GM19025 (cell line): Measurements from ENCODE around the gene HOXC9.
"Not testable (repeated sequence)": the region's sequence is repeated elsewhere in the genome, so short reads cannot be mapped to it uniquely, and the experiment has no call there.

ENCODE experiments used
- ATAC-seq: cut with Tn5 transposase; IDR thresholded peaks from one replicate; pipeline ENCODE4 v1.9.1; 2021; ENCODE audit warnings: mild to moderate bottlenecking, low read depth, moderate library complexity; ENCODE audit not compliant: unreplicated experiment

The HOXC9 gene

GRCh38 chr12:54036620-54037359 lies 36.8 kb downstream of the HOXC9 start:
- no peak for ATAC-seq

GRCh38 chr12:54037360-54038283 lies 37.7 kb downstream of the HOXC9 start:
- no peak for ATAC-seq

- ATAC-seq, result no peak
These were observed 38.4 kb downstream of the HOXC9 start for GRCh38 chr12:54038284-54038870.

GRCh38 chr12:54038871-54039414 lies 39.0 kb downstream of the HOXC9 start:
- ATAC-seq, result no peak

GRCh38 chr12:54039417-54040147 lies 39.6 kb downstream of the HOXC9 start:
- ATAC-seq, result no peak

- ATAC-seq, result no peak
These were observed 40.2 kb downstream of the HOXC9 start for GRCh38 chr12:54040148-54040494.

- ATAC-seq, result no peak
These were observed 40.7 kb downstream of the HOXC9 start for GRCh38 chr12:54040648-54041047.

- ATAC-seq, result no peak
These were observed 41.2 kb downstream of the HOXC9 start for GRCh38 chr12:54041097-54041690.

- ATAC-seq, result not testable (repeated sequence)
These were observed 42.1 kb downstream of the HOXC9 start for GRCh38 chr12:54042033-54042432.

- no peak for ATAC-seq
These were observed 43.3 kb downstream of the HOXC9 start for GRCh38 chr12:54042970-54043853.

- ATAC-seq, result no peak
These were observed 44.6 kb downstream of the HOXC9 start for GRCh38 chr12:54044425-54045103.

GRCh38 chr12:54045401-54045800 lies 45.4 kb downstream of the HOXC9 start:
- no peak for ATAC-seq

GRCh38 chr12:54045868-54046521 lies 46.0 kb downstream of the HOXC9 start:
- ATAC-seq, result no peak

- no peak for ATAC-seq
These were observed 46.8 kb downstream of the HOXC9 start for GRCh38 chr12:54046809-54047159.

- no peak for ATAC-seq
These were observed 47.4 kb downstream of the HOXC9 start for GRCh38 chr12:54047160-54047963.

- no peak for ATAC-seq
These were observed 48.0 kb downstream of the HOXC9 start for GRCh38 chr12:54047964-54048303.

GRCh38 chr12:54048406-54049093 lies 48.6 kb downstream of the HOXC9 start:
- ATAC-seq, result no peak
